ENCODE data around the gene DTNB.

GRCh38 chr2:25722224-25722623 is 48.8 kb upstream of the DTNB start:
- TF ChIP-seq EZH2 (IDR thresholded peaks at IDR 0.05): no peak
- TF ChIP-seq POLR2AphosphoS5 (IDR thresholded peaks at IDR 0.05; ENCODE audit: borderline replicate concordance, low read depth, low read length): no peak
- TF ChIP-seq FOXP2 (optimal IDR thresholded peaks at IDR 0.05; ENCODE audit: control extremely low read depth, extremely low read length, insufficient read depth): no peak
